Trophoblast cell (in vitro differentiated cells and primary cell): Measurements from ENCODE around the gene UBN1.

Experiments
- DNase-seq, 2 donors: peaks; one replicate each; pipeline ENCODE4 v3.0.0-alpha.2; 2016
- H2AFZ ChIP-seq: 2 replicates; pipeline ENCODE4 v1.6.1; 2013; ENCODE audit warnings: low read length, moderate library complexity, mild to moderate bottlenecking; ENCODE audit not compliant: insufficient read depth, poor library complexity
- H2AK5ac ChIP-seq: 2 replicates; pipeline ENCODE4 v1.6.1; 2013; ENCODE audit warnings: mild to moderate bottlenecking, low read length
- H2BK120ac ChIP-seq: 2 replicates; pipeline ENCODE4 v1.6.1; 2013; ENCODE audit warnings: low read length, mild to moderate bottlenecking, moderate library complexity; ENCODE audit not compliant: insufficient read depth, poor library complexity
- H2BK12ac ChIP-seq: 2 replicates; pipeline ENCODE4 v1.6.1; 2013; ENCODE audit warnings: mild to moderate bottlenecking, low read length, moderate library complexity
- H2BK5ac ChIP-seq: 2 replicates; pipeline ENCODE4 v1.6.1; 2013; ENCODE audit warnings: low read length, low read depth, moderate library complexity, mild to moderate bottlenecking; ENCODE audit not compliant: poor library complexity
- H3K14ac ChIP-seq: 2 replicates; pipeline ENCODE4 v1.6.1; 2013; ENCODE audit warnings: mild to moderate bottlenecking, low read length
- H3K18ac ChIP-seq: 2 replicates; pipeline ENCODE4 v1.6.1; 2013; ENCODE audit warnings: mild to moderate bottlenecking, low read length
- H3K23ac ChIP-seq: 2 replicates; pipeline ENCODE4 v1.6.1; 2013; ENCODE audit warnings: low read length
- H3K27ac ChIP-seq: 2 replicates; pipeline ENCODE4 v1.5.1; 2013; ENCODE audit warnings: low read depth, mild to moderate bottlenecking, inconsistent platforms, low read length, moderate library complexity
- H3K27me3 ChIP-seq: 2 replicates; pipeline ENCODE4 v1.6.1; 2013; ENCODE audit warnings: inconsistent platforms, mild to moderate bottlenecking, low read length, moderate library complexity; ENCODE audit not compliant: insufficient read depth
- H3K36me3 ChIP-seq, 2 experiments: 1 replicate in 1 of 2; 2 replicates in 1 of 2; pipeline ENCODE4 v1.6.1; 2013; ENCODE audit warnings: low read length in 2 of 2, mild to moderate bottlenecking in 2 of 2, moderate library complexity in 1 of 2; ENCODE audit not compliant: insufficient read depth in 2 of 2, control insufficient read depth in 1 of 2
- H3K4ac ChIP-seq: 2 replicates; pipeline ENCODE4 v1.6.1; 2013; ENCODE audit warnings: low read depth, mild to moderate bottlenecking, low read length, moderate library complexity
- H3K4me1 ChIP-seq, 2 experiments: 1 replicate in 1 of 2; 2 replicates in 1 of 2; pipeline ENCODE4 v1.6.1; 2013; ENCODE audit warnings: low read length in 2 of 2, mild to moderate bottlenecking in 2 of 2, moderate library complexity in 1 of 2; ENCODE audit not compliant: insufficient read depth in 2 of 2, control insufficient read depth in 1 of 2
- H3K4me2 ChIP-seq: 2 replicates; pipeline ENCODE4 v1.6.1; 2013; ENCODE audit warnings: inconsistent platforms, mild to moderate bottlenecking, low read length, moderate library complexity
- H3K4me3 ChIP-seq: 2 replicates; pipeline ENCODE4 v1.5.1; 2013; ENCODE audit warnings: mild to moderate bottlenecking, low read depth, low read length, inconsistent platforms
- H3K79me1 ChIP-seq: one replicate; pipeline ENCODE4 v1.6.1; 2013; ENCODE audit warnings: low read length
- H3K79me2 ChIP-seq: 2 replicates; pipeline ENCODE4 v1.6.1; 2013; ENCODE audit warnings: low read length, mild to moderate bottlenecking; ENCODE audit not compliant: control insufficient read depth, insufficient read depth, poor library complexity
- H3K9ac ChIP-seq: 2 replicates; pipeline ENCODE4 v1.6.1; 2013; ENCODE audit warnings: mild to moderate bottlenecking, low read length
- H3K9me3 ChIP-seq: 2 replicates; pipeline ENCODE4 v1.6.1; 2013; ENCODE audit warnings: low read depth, mild to moderate bottlenecking, control low read depth, inconsistent platforms, low read length; ENCODE audit not compliant: insufficient read depth
- H4K12ac ChIP-seq: 2 replicates; pipeline ENCODE4 v1.6.1; 2013; ENCODE audit warnings: low read depth, mild to moderate bottlenecking, low read length, moderate library complexity
- H4K8ac ChIP-seq: 2 replicates; pipeline ENCODE4 v1.6.1; 2013; ENCODE audit warnings: low read depth, mild to moderate bottlenecking, low read length, moderate library complexity
- H4K91ac ChIP-seq: one replicate; pipeline ENCODE4 v1.6.1; 2013; ENCODE audit warnings: low read depth, mild to moderate bottlenecking, low read length, moderate library complexity
- WGBS: extraction: QIAGEN DNeasy Blood & Tissue Kit; methylation state at CpG from one replicate; pipeline ENCODE4 v1.1.7; 2013; ENCODE audit warnings: missing lambda C conversion rate; ENCODE audit not compliant: insufficient read length, insufficient coverage; ENCODE audit errors: extremely low coverage; 5-methylcytosine and 5-hydroxymethylcytosine counted together

Gene UBN1

GRCh38 chr16:4886151-4886550 lies 38.9 kb downstream of the UBN1 start:
- Histone ChIP-seq H3K14ac (no peak overlapping the region), H3K4me2 (no peak overlapping the region), H2AFZ (no peak overlapping the region), H3K23ac (no peak overlapping the region), H2BK12ac (no peak overlapping the region), H3K79me1 (no peaks in the 10 kb centered on the region), H3K4me1 (no peaks in the 10 kb centered on the region), H4K8ac (no peak overlapping the region), H4K12ac (no peak overlapping the region), H2AK5ac (no peak overlapping the region), H2BK120ac (no peak overlapping the region), H3K18ac (no peak overlapping the region), H3K9ac (no peak overlapping the region), H3K27ac (no peak overlapping the region), H3K9me3 (peaks cover 4% of the 10 kb centered on the region), H3K4me3 (no peak overlapping the region), H2BK5ac (no peak overlapping the region), H3K27me3 (no peaks in the 10 kb centered on the region), H4K91ac (no peak overlapping the region), H3K79me2 (no peaks in the 10 kb centered on the region), H3K4ac (no peak overlapping the region), H3K36me3 (peaks cover 67 to 80% of the 10 kb centered on the region in 2 experiments)
- DNase-seq = peak in 1 of 2 donors; percentile 33
- no CpG with 5 or more reads among the region's 5 CpGs for WGBS

GRCh38 chr16:4888428-4889135 lies 41.3 kb downstream of the UBN1 start:
- no peak overlapping the region for H2BK5ac ChIP-seq
- H4K8ac ChIP-seq = no peak overlapping the region
- H3K14ac ChIP-seq = no peak overlapping the region
- H3K9me3 ChIP-seq = peaks cover 2% of the 10 kb centered on the region
- H4K12ac ChIP-seq = no peak overlapping the region
- H3K4me3 ChIP-seq = no peak overlapping the region
- no CpG with 5 or more reads among the region's 9 CpGs for WGBS
- H3K27me3 ChIP-seq = no peaks in the 10 kb centered on the region
- no peaks in the 10 kb centered on the region for H3K79me2 ChIP-seq
- no peak overlapping the region for H2BK12ac ChIP-seq
- no peaks in the 10 kb centered on the region for H3K79me1 ChIP-seq
- no peak overlapping the region for H3K23ac ChIP-seq
- no peak overlapping the region for H3K27ac ChIP-seq
- H3K36me3 ChIP-seq = peaks cover 56 to 66% of the 10 kb centered on the region in 2 experiments
- H4K91ac ChIP-seq = no peak overlapping the region
- no peak overlapping the region for H3K9ac ChIP-seq
- no peak overlapping the region for H2AK5ac ChIP-seq
- no peak overlapping the region for H2AFZ ChIP-seq
- no peak overlapping the region for H3K4ac ChIP-seq
- H3K4me1 ChIP-seq = no peaks in the 10 kb centered on the region
- DNase-seq = no peak
- H2BK120ac ChIP-seq = no peak overlapping the region
- no peak overlapping the region for H3K18ac ChIP-seq
- no peak overlapping the region for H3K4me2 ChIP-seq

GRCh38 chr16:4890026-4890425 lies 42.7 kb downstream of the UBN1 start:
- no peak overlapping the region for H3K4me3 ChIP-seq
- H3K79me1 ChIP-seq = no peaks in the 10 kb centered on the region
- no peaks in the 10 kb centered on the region for H3K27me3 ChIP-seq
- no peak overlapping the region for H2BK5ac ChIP-seq
- DNase-seq = no peak
- no peak overlapping the region for H3K18ac ChIP-seq
- H4K8ac ChIP-seq = no peak overlapping the region
- H3K14ac ChIP-seq = no peak overlapping the region
- no peaks in the 10 kb centered on the region for H3K79me2 ChIP-seq
- H2BK12ac ChIP-seq = no peak overlapping the region
- no peak overlapping the region for H3K4me2 ChIP-seq
- no peak overlapping the region for H2AFZ ChIP-seq
- H3K4me1 ChIP-seq = no peaks in the 10 kb centered on the region
- H4K91ac ChIP-seq = no peak overlapping the region
- no peak overlapping the region for H3K27ac ChIP-seq
- H4K12ac ChIP-seq = no peak overlapping the region
- no peak overlapping the region for H3K23ac ChIP-seq
- WGBS = no CpG with 5 or more reads among the region's 11 CpGs
- H2AK5ac ChIP-seq = no peak overlapping the region
- H3K4ac ChIP-seq = no peak overlapping the region
- no peak overlapping the region for H2BK120ac ChIP-seq
- H3K36me3 ChIP-seq = peaks cover 41 to 51% of the 10 kb centered on the region in 2 experiments
- H3K9ac ChIP-seq = no peak overlapping the region
- peaks cover 2% of the 10 kb centered on the region for H3K9me3 ChIP-seq

- H3K9me3 ChIP-seq = peaks cover 2% of the 10 kb centered on the region
- H3K79me2 ChIP-seq = no peaks in the 10 kb centered on the region
- no peak overlapping the region for H2BK5ac ChIP-seq
- peaks cover 35 to 45% of the 10 kb centered on the region in 2 experiments for H3K36me3 ChIP-seq
- H3K18ac ChIP-seq = no peak overlapping the region
- no peaks in the 10 kb centered on the region for H3K79me1 ChIP-seq
- H3K27ac ChIP-seq = no peak overlapping the region
- no peaks in the 10 kb centered on the region for H3K27me3 ChIP-seq
- no peaks in the 10 kb centered on the region for H3K4me1 ChIP-seq
- no peak for DNase-seq
- H3K23ac ChIP-seq = no peak overlapping the region
- no peak overlapping the region for H2BK12ac ChIP-seq
- H2BK120ac ChIP-seq = no peak overlapping the region
- no peak overlapping the region for H3K4me3 ChIP-seq
- no peak overlapping the region for H4K8ac ChIP-seq
- no peak overlapping the region for H4K91ac ChIP-seq
- no peak overlapping the region for H3K4ac ChIP-seq
- WGBS = no CpG with 5 or more reads among the region's 16 CpGs
- H4K12ac ChIP-seq = no peak overlapping the region
- H2AK5ac ChIP-seq = no peak overlapping the region
- no peak overlapping the region for H2AFZ ChIP-seq
- no peak overlapping the region for H3K4me2 ChIP-seq
- H3K9ac ChIP-seq = no peak overlapping the region
- no peak overlapping the region for H3K14ac ChIP-seq
Observed at GRCh38 chr16:4890686-4891085, 43.4 kb downstream of the UBN1 start.
